Right lobe of liver (tissue), 6 donors: ENCODE results near the gene KRTAP5-4. TPM values are rescaled to one million over a fixed set of nuclear protein-coding genes. Genes with fewer than 3 reads are reported as not detected.
"Not testable (repeated sequence)": the region's sequence is repeated elsewhere in the genome, so short reads cannot be mapped to it uniquely, and the experiment has no call there.

Experiments used
- ATAC-seq, 4 donors: fragments of 200-7000 bp; cut with Tn5 transposase; one replicate each; pipeline ENCODE4 v1.9.1; 2020; ENCODE audit warnings: mild to moderate bottlenecking in 4 of 4, moderate library complexity in 4 of 4
- DNase-seq, 3 donors: peaks; one replicate each; pipeline ENCODE4 v3.0.0-alpha.2; 2020
- H3K27ac ChIP-seq, 3 donors: fragments of 200-600 bp; one replicate each; pipeline ENCODE4 v1.8.0; 2022
- H3K27me3 ChIP-seq, 2 donors: fragments of 200-600 bp; one replicate each; pipeline ENCODE4 v1.8.0; 2022
- H3K36me3 ChIP-seq, 4 donors: fragments of 200-600 bp; sonication (generic) in 1 of 4; one replicate each; pipeline versions ENCODE4 v1.5.1 to v1.8.0; 2017 to 2022; ENCODE audit warnings: control low read depth in 1 of 4
- H3K4me1 ChIP-seq, 4 donors: fragments of 200-600 bp; sonication (generic) in 1 of 4; one replicate each; pipeline versions ENCODE4 v1.5.1 to v1.8.0; 2017 to 2022; ENCODE audit warnings: control low read depth in 1 of 4
- H3K4me3 ChIP-seq, 3 donors: fragments of 200-600 bp; one replicate each; pipeline ENCODE4 v1.8.0; 2022
- H3K9me3 ChIP-seq, 4 donors: fragments of 200-600 bp; sonication (generic) in 1 of 4; one replicate each; pipeline versions ENCODE4 v1.5.1 to v1.8.0; 2017 to 2022; ENCODE audit warnings: control low read depth in 1 of 4
- CTCF ChIP-seq, 4 donors: fragments of 200-600 bp in 3 of 4; fragments of 450-650 bp in 1 of 4; IDR thresholded peaks; one replicate each; pipeline versions ENCODE4 v1.5.1 to v1.8.0; 2016 to 2022; ENCODE audit warnings: antibody characterized with exemption in 4 of 4, mild to moderate bottlenecking in 2 of 4
- POLR2A ChIP-seq: fragments of 450-650 bp; IDR thresholded peaks from one replicate; pipeline ENCODE4 v1.6.1; 2017; ENCODE audit warnings: antibody characterized with exemption, mild to moderate bottlenecking
- WGBS: methylation state at CpG from one replicate; pipeline ENCODE4 v1.1.6; 2018; ENCODE audit warnings: low coverage, low lambda C conversion rate; ENCODE audit not compliant: insufficient coverage; ENCODE audit errors: missing lambda C conversion rate; 5-methylcytosine and 5-hydroxymethylcytosine counted together
- intact Hi-C, 2 donors: fragments of 100-400 bp; cut with DNase I; formaldehyde crosslinking; loops; one replicate each; pipeline versions ENCODE4 v1.11.2 to v1.14.1; 2022
- total RNA-seq, 6 experiments: library from RNA; depleted of rRNA in 2 of 6; stranded (reverse); fragments of >200 nt in 2 of 6; fragmentation: NEBNext Ultra II Directional in 3 of 6; extraction: Animal tissue kit (Norgen Biotek cat#: 25700) in 3 of 6; gene quantifications; one replicate each; pipeline versions ENCODE4 v1.1.0 to v1.2.4, GENCODE V29; 2016 to 2023
- donor health status: DM: no; HTN: yes; CAD: no.
- donor health status: DM: no; HTN: no; CAD: no.
- donor health status: DM: no; HTN: no; CAD: no.
- donor health status: DM: no; HTN: yes; CAD: no.
- donor health status: DM: no; HTN: yes; CAD: no.

The KRTAP5-4 gene
- total RNA-seq, 6 experiments from 2014 or later, result not detected

DNA sequence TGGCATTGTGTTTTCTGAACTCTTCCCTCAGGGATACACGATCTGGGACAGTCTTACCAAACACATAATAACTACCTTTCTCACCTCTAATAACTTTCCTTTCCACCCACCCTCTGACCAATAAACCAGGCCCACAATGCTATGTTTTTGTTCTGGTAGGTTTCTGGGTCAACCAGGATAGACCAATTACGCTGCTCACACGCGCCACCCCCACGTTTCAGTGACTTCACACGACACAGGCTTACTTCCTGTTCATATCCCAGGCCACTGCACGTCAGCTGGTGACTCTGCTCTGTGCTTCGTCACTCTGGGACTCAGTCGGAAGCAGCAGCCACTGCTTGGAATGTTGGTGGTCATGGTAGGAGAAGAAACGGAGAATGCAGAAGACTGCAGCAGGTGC is 2.5 kb downstream of the KRTAP5-4 start:
- Histone ChIP-seq H3K4me3 (no peak overlapping the region), H3K4me1 (no peaks in the 10 kb centered on the region), H3K36me3 (no peaks in the 10 kb centered on the region), H3K27me3 (no peaks in the 10 kb centered on the region), H3K27ac (no peak overlapping the region), H3K9me3 (no peaks in the 10 kb centered on the region)
- intact Hi-C loops, result no loop called here
- ATAC-seq (peak in 3 of 4 donors; percentile 39 to 59 (median 43)), DNase-seq (no peak)
- TF ChIP-seq POLR2A, result no peak
- no peak for TF ChIP-seq CTCF (IDR thresholded peaks at IDR 0.05)
- WGBS, result 49% methylated on average over 10 of the region's 10 CpGs

DNA sequence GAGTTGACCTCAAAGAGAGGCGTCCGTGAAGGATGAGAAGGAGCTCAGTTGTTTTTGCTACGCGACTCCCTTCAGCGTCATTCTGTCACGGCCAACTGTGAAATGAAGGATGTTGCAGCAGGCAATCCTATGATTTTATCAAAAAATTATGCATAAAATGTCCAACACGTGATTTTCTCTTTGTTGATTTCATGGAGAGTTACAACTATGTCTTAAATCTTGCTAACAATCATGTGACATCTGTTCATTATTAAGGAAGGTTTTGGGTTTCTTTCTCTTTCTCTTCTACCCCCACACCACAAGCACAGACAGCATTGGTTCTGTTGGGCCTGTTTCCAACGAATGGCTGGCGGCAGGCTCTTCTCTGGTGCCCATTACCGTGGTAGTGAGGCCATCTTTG is 3.7 kb downstream of the KRTAP5-4 start:
- Histone ChIP-seq H3K9me3 (no peaks in the 10 kb centered on the region), H3K36me3 (no peaks in the 10 kb centered on the region), H3K27me3 (no peaks in the 10 kb centered on the region), H3K4me3 (no peak overlapping the region), H3K27ac (no peak overlapping the region), H3K4me1 (no peaks in the 10 kb centered on the region)
- ATAC-seq (no peak), DNase-seq (no peak)
- intact Hi-C loops, result no loop called here
- TF ChIP-seq CTCF (IDR thresholded peaks at IDR 0.05), result no peak
- no peak for TF ChIP-seq POLR2A
- 60% methylated on average over 8 of the region's 10 CpGs for WGBS

GRCh38 chr11:1608363-1608762 is 13.6 kb downstream of the KRTAP5-4 start, which contains the start of gene KRTAP5-3:
Gene KRTAP5-3, minus strand, starts transcription at chr11:1608463. Its CDS starts 78 bp downstream, at chr11:1608385.
- Histone ChIP-seq H3K27me3 (no peaks in the 10 kb centered on the region), H3K4me1 (no peaks in the 10 kb centered on the region), H3K9me3 (no peaks in the 10 kb centered on the region), H3K27ac (no peak within 1 kb of the TSS), H3K36me3 (no peaks in the 10 kb centered on the region), H3K4me3 (no peak within 1 kb of the TSS)
- WGBS, result 69% methylated on average over 4 of the region's 4 CpGs
- DNase-seq (no peak), ATAC-seq (no peak)
- TF ChIP-seq POLR2A, result no peak
- TF ChIP-seq CTCF (IDR thresholded peaks at IDR 0.05), result no peak
- intact Hi-C loops, result no loop called here

DNA sequence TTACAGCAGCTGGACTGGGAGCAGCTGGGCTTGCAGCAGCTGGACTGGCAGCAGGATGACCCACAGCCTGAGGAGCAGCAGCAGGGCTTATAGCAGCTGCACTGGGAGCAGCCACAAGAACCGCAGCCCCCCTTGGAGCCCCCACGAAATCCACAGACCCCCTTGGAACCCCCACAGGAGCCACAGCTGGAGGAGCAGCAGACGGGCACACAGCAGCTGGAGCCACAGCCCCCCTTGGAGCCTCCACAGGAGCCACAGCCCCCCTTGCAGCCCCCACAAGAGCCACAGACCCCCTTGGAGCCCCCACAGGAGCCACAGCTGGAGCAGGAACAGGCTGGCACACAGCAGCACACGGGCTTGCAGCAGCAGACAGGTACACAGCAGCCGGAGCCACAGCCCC is 14.0 kb downstream of the KRTAP5-4 start:
- H3K27me3 ChIP-seq, H3K36me3 ChIP-seq, ATAC-seq, DNase-seq, intact Hi-C loops, H3K4me1 ChIP-seq, H3K9me3 ChIP-seq, H3K27ac ChIP-seq, H3K4me3 ChIP-seq: not testable (repeated sequence)
- no CpG with 5 or more reads among the region's 5 CpGs for WGBS

GRCh38 chr11:1607156-1607845 is 14.6 kb downstream of the KRTAP5-4 start:
- DNase-seq, H3K4me3 ChIP-seq, ATAC-seq, H3K4me1 ChIP-seq, H3K27ac ChIP-seq, H3K9me3 ChIP-seq, H3K27me3 ChIP-seq, intact Hi-C loops, H3K36me3 ChIP-seq: not testable (repeated sequence)
- 43% methylated on average over 15 of the region's 18 CpGs for WGBS

GRCh38 chr11:1605923-1606322 is 16.0 kb downstream of the KRTAP5-4 start:
- H3K36me3 ChIP-seq, ATAC-seq, DNase-seq, H3K4me1 ChIP-seq, H3K27me3 ChIP-seq, H3K4me3 ChIP-seq, H3K27ac ChIP-seq, H3K9me3 ChIP-seq, intact Hi-C loops: not testable (repeated sequence)
- WGBS, result 76% methylated on average over 10 of the region's 13 CpGs
